ENCODE measurements around the gene ROMO1. TPM values are rescaled to one million over a fixed set of nuclear protein-coding genes. Genes with fewer than 3 reads are reported as not detected.

The ROMO1 gene
- total RNA-seq, 1 experiment from 2014 or later: 207 TPM

DNA sequence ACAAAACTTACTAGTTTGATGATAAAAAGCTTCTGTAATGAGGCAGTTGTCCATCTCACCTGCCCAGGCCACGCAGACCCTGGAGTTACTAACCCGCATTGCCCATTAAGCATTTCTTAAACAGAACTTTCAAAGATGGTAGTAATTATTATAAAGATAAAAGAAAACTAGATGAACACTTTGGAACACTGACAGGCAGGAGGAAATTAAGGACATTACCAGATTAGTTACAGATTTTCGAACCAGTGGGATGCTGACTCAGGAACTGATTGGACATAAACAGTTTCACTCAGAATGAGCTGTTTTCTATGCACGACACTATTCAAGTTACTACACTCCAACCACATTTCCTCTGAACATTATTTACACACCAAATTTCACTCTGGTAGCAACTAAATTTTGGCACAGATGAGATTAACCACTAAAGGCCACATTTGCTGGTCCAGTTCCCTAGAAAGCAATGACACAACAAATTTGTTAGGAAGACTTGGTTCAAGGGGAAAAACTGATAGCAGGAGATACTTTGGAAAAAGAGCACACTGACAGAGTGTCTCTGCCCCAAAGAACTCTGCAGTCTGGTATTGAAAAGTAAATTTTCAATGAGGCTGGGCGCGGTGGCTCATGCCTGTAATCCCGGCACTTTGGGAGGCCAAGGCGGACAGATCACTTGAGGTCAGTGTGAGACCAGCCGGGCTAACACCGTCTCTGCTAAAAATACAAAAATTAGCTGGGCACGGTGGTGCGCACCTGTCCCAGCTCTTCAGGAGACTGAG is 3.0 kb downstream of the ROMO1 start:
- no peak overlapping the region for H2BK20ac ChIP-seq (ENCODE audit: low read depth, low read length, poor library complexity, severe bottlenecking)
- H3K14ac ChIP-seq (ENCODE audit: insufficient read depth, low read length): no peak overlapping the region
- H3K27ac ChIP-seq (ENCODE audit: insufficient read length, low read depth, low read length): no peak overlapping the region
- H3K4ac ChIP-seq (ENCODE audit: low read depth, low read length): no peak overlapping the region
- peaks cover 17 to 18% of the 10 kb centered on the region in 2 experiments for H3K4me1 Mint-ChIP-seq
- H3K18ac ChIP-seq (ENCODE audit: insufficient read length, low read depth, low read length): no peak overlapping the region
- no peak overlapping the region for H3K23ac ChIP-seq (ENCODE audit: insufficient read length, low read depth, low read length)
- H4K8ac ChIP-seq (replicated peaks; ENCODE audit: insufficient read length, low read depth, low read length): no peak overlapping the region
- H3K23me2 ChIP-seq (ENCODE audit: insufficient read length, low read depth, low read length, poor library complexity, severe bottlenecking): peaks cover 8% of the 10 kb centered on the region
- H2BK12ac ChIP-seq (ENCODE audit: insufficient read length, low read depth, low read length): no peak overlapping the region
- no peak overlapping the region for H4K5ac ChIP-seq (ENCODE audit: insufficient read length, low read depth, low read length)
- no peak for DNase-seq
- H2BK5ac ChIP-seq (ENCODE audit: insufficient read length, low read length): no peak overlapping the region
- TF ChIP-seq, protein P1, sequence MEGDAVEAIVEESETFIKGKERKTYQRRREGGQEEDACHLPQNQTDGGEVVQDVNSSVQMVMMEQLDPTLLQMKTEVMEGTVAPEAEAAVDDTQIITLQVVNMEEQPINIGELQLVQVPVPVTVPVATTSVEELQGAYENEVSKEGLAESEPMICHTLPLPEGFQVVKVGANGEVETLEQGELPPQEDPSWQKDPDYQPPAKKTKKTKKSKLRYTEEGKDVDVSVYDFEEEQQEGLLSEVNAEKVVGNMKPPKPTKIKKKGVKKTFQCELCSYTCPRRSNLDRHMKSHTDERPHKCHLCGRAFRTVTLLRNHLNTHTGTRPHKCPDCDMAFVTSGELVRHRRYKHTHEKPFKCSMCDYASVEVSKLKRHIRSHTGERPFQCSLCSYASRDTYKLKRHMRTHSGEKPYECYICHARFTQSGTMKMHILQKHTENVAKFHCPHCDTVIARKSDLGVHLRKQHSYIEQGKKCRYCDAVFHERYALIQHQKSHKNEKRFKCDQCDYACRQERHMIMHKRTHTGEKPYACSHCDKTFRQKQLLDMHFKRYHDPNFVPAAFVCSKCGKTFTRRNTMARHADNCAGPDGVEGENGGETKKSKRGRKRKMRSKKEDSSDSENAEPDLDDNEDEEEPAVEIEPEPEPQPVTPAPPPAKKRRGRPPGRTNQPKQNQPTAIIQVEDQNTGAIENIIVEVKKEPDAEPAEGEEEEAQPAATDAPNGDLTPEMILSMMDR (conservative IDR thresholded peaks at IDR 0.05): no peak
- H3K79me1 ChIP-seq (ENCODE audit: insufficient read depth, low read depth, low read length, poor library complexity, severe bottlenecking): no peaks in the 10 kb centered on the region
- peaks cover 2% of the 10 kb centered on the region; the same call in 1 of the 2 replicates for H3K27me3 Mint-ChIP-seq (ENCODE audit: low read depth)
- no peaks in the 10 kb centered on the region for H4K20me1 ChIP-seq (ENCODE audit: control insufficient read depth, insufficient read depth, insufficient read length)
- H2BK15ac ChIP-seq (ENCODE audit: low read depth, low read length): no peak overlapping the region
- no peaks in the 10 kb centered on the region for H3K79me2 ChIP-seq (ENCODE audit: insufficient read depth, low read length)
- H4K91ac ChIP-seq (ENCODE audit: insufficient read length, low read depth, low read length): no peak overlapping the region
- H3K56ac ChIP-seq (ENCODE audit: insufficient read length, low read depth, low read length): no peak overlapping the region
- no peaks in the 10 kb centered on the region for H3K9me3 Mint-ChIP-seq
- H3K9me3 ChIP-seq (ENCODE audit: control insufficient read depth, low read depth, low read length): no peaks in the 10 kb centered on the region
- H3K27me3 ChIP-seq (ENCODE audit: insufficient read depth, low read length): no peaks in the 10 kb centered on the region
- peak overlapping the region in 1 of 3 experiments; percentile 95; a peak in 2 of 7 replicates for H3K27ac Mint-ChIP-seq
- H2AK5ac ChIP-seq (ENCODE audit: insufficient read length, low read length): no peak overlapping the region
- no CpG with 5 or more reads among the region's 12 CpGs for WGBS (ENCODE audit: extremely low coverage, insufficient read length, low lambda C conversion rate)
- H3K4me3 Mint-ChIP-seq: no peak overlapping the region; a peak in 1 of 5 replicates
- peaks cover 26 to 56% (median 43%) of the 10 kb centered on the region in 3 experiments; a peak in 6 of 7 replicates for H3K36me3 Mint-ChIP-seq (ENCODE audit: insufficient read depth in 1 of 3, low read depth in 3 of 3)
- no peak overlapping the region for H2AFZ ChIP-seq (ENCODE audit: low read length)
- no peak overlapping the region for H2BK120ac ChIP-seq (ENCODE audit: low read depth, low read length, poor library complexity, severe bottlenecking)
- H3K4me2 ChIP-seq (ENCODE audit: insufficient read depth, insufficient read length, low read length): no peak overlapping the region
- H3K4me1 ChIP-seq (ENCODE audit: insufficient read depth, low read length): no peaks in the 10 kb centered on the region
- H3T11ph ChIP-seq (ENCODE audit: low read length): no peak overlapping the region
- no peak overlapping the region for H3K9ac ChIP-seq (ENCODE audit: extremely low read depth, insufficient read length, low read length)

Measured in H9 (cell line).